Measurements from ENCODE around the gene LBR. TPM values are rescaled to one million over a fixed set of nuclear protein-coding genes. Genes with fewer than 3 reads are reported as not detected.

Gene LBR
- polyA plus RNA-seq, 1 donor (not counting 4 experiments of a cell fraction or from before 2014, with no cell fraction given), result 30.5 TPM

DNA sequence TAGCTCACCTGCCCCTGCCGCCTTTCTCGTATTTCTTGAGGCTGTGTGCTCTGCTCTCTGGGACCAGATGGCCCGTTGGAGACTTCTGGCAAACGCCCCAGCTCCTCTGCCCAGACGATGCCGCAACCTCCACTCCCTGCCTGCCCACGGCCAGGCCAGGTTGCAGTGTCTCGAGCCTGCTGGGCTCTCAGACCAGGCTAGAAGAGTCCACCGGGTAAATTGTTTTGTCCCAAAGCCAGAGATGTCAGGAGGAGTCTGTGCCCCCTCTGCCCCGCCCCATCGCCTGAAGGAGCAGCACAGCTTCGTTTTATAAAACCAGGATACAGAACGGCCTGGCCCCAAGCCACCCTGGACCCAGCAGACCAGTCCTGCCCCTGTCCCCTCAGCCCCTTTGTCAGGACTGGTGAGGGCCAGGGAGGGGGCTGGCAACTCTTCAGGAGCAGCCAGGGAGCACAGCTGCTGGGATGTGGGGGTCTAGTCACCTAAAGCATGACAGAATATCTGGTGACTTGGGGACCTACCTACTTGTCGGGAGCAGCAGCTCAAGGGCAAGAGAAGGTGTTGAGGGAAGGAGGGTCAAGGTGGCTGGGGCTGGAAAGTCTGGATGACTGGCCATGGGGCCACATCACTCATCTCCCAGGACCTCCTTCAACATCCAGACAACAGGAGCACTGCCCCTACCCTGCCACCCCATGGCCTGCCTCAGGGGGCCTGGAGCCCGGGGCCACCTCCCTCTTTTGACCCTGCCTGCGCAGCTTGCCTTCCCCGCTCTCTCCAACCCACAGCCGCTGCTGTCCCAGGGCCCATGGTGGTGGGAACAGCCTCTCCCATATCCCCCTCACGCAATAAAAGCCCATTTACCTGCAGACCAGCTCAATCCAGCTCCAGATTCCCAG, 33.9 kb upstream of the LBR start:
- H2AFZ ChIP-seq (ENCODE audit: control insufficient read depth, low read length), result no peak overlapping the region
- TF ChIP-seq, protein P1, sequence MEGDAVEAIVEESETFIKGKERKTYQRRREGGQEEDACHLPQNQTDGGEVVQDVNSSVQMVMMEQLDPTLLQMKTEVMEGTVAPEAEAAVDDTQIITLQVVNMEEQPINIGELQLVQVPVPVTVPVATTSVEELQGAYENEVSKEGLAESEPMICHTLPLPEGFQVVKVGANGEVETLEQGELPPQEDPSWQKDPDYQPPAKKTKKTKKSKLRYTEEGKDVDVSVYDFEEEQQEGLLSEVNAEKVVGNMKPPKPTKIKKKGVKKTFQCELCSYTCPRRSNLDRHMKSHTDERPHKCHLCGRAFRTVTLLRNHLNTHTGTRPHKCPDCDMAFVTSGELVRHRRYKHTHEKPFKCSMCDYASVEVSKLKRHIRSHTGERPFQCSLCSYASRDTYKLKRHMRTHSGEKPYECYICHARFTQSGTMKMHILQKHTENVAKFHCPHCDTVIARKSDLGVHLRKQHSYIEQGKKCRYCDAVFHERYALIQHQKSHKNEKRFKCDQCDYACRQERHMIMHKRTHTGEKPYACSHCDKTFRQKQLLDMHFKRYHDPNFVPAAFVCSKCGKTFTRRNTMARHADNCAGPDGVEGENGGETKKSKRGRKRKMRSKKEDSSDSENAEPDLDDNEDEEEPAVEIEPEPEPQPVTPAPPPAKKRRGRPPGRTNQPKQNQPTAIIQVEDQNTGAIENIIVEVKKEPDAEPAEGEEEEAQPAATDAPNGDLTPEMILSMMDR (optimal IDR thresholded peaks at IDR 0.05 in 1 of 3, IDR thresholded peaks at IDR 0.05 in 1 of 3, conservative IDR thresholded peaks at IDR 0.05 in 1 of 3; ENCODE audit: extremely low read depth in 1 of 3, insufficient read depth in 2 of 3, low read length in 3 of 3), result no peak
- no peak for TF ChIP-seq EZH2 (IDR thresholded peaks at IDR 0.05; ENCODE audit: low read length)
- no peaks in the 10 kb centered on the region for H3K79me2 ChIP-seq (ENCODE audit: control insufficient read depth, insufficient read depth, low read length)
- peaks cover 34% of the 10 kb centered on the region for H3K4me1 ChIP-seq (ENCODE audit: control insufficient read depth, extremely low read depth, insufficient read depth, low read length)
- no peak overlapping the region for H3K4me3 ChIP-seq (ENCODE audit: control insufficient read depth in 2 of 3, extremely low read depth in 1 of 3, insufficient read depth in 2 of 3, low read depth in 1 of 3, low read length in 3 of 3)
- dilution Hi-C loops (cut with MboI; ENCODE audit: extremely low pct_ligation_motif_present, low sequenced_read_pairs), result loop anchor here (25.0 kb wide), 1 partner anchor 526 kb away; the partner anchor contains the start of gene SDE2
- H3K27ac ChIP-seq (ENCODE audit: control insufficient read depth, insufficient read depth, low read length), result no peak overlapping the region
- H3K9ac ChIP-seq (ENCODE audit: control insufficient read depth, extremely low read depth, insufficient read depth, low read length), result no peak overlapping the region
- DNase-seq (ENCODE audit: low read depth, low spot score) (no peak), FAIRE-seq (no peak)
- H3K9me1 ChIP-seq (ENCODE audit: control insufficient read depth, extremely low read depth, insufficient read depth, low read length), result no peaks in the 10 kb centered on the region
- H3K9me3 ChIP-seq (ENCODE audit: control insufficient read depth, low read depth, low read length), result no peaks in the 10 kb centered on the region
- H3K27me3 ChIP-seq (ENCODE audit: control insufficient read depth, extremely low read depth, insufficient read depth, low read length), result no peaks in the 10 kb centered on the region
- no peaks in the 10 kb centered on the region for H3K36me3 ChIP-seq (ENCODE audit: control insufficient read depth in 2 of 2, extremely low read depth in 1 of 2, insufficient read depth in 2 of 2, low read length in 2 of 2)
- no peaks in the 10 kb centered on the region for H4K20me1 ChIP-seq (ENCODE audit: control insufficient read depth, extremely low read depth, insufficient read depth, low read length)
- no peak overlapping the region for H3K4me2 ChIP-seq (ENCODE audit: control insufficient read depth, extremely low read depth, insufficient read depth, low read depth, low read length)

DNA sequence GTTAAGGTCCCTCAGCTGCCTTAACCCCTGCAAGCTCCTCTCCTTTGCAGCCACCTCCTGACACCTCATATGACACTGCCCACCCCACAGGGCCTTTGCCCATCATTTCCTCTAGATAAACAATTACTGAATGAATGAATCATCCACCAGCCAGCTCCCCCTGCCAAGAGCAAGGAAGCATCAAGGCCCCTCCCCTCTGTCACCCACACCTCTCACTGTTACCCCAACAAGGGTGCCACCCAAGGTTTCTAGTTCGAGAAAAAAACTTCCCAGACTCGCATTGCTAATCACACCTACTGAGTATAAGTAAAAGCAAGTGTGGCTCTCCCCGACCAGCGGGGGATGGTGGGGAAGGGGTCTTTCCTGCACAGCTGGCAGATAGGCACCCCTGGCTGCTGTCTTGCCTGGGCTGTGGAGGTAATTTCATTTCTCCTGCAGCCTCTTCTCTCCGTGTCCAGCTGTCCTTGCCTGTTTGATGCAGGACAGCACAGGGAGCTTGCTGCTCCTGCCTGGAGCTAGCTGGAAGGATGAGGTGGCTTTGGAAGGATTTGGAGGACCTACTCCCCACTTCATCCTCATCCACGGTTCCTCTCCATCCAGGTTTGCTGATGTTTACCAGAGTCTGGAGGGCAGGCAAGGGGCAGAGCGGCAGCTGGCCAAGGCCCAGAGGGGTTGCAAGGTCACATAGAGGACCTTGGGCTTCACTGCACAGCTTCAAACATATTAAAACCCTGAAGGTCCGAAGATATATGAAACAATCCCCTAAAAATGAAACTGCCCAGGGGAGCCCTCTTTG, 33.1 kb upstream of the LBR start:
- Histone ChIP-seq H3K79me2 (ENCODE audit: control insufficient read depth, insufficient read depth, low read length) (no peaks in the 10 kb centered on the region), H3K9me3 (ENCODE audit: control insufficient read depth, low read depth, low read length) (no peaks in the 10 kb centered on the region), H3K4me2 (ENCODE audit: control insufficient read depth, extremely low read depth, insufficient read depth, low read depth, low read length) (peak overlapping the region; percentile 6), H3K9me1 (ENCODE audit: control insufficient read depth, extremely low read depth, insufficient read depth, low read length) (no peaks in the 10 kb centered on the region), H3K4me3 (ENCODE audit: control insufficient read depth in 2 of 3, extremely low read depth in 1 of 3, insufficient read depth in 2 of 3, low read depth in 1 of 3, low read length in 3 of 3) (no peak overlapping the region), H3K27ac (ENCODE audit: control insufficient read depth, insufficient read depth, low read length) (no peak overlapping the region), H3K27me3 (ENCODE audit: control insufficient read depth, extremely low read depth, insufficient read depth, low read length) (no peaks in the 10 kb centered on the region), H3K9ac (ENCODE audit: control insufficient read depth, extremely low read depth, insufficient read depth, low read length) (no peak overlapping the region), H2AFZ (ENCODE audit: control insufficient read depth, low read length) (no peak overlapping the region), H4K20me1 (ENCODE audit: control insufficient read depth, extremely low read depth, insufficient read depth, low read length) (no peaks in the 10 kb centered on the region), H3K36me3 (ENCODE audit: control insufficient read depth in 2 of 2, extremely low read depth in 1 of 2, insufficient read depth in 2 of 2, low read length in 2 of 2) (no peaks in the 10 kb centered on the region), H3K4me1 (ENCODE audit: control insufficient read depth, extremely low read depth, insufficient read depth, low read length) (peaks cover 34% of the 10 kb centered on the region)
- dilution Hi-C loops (cut with MboI; ENCODE audit: extremely low pct_ligation_motif_present, low sequenced_read_pairs), result loop anchor here (25.0 kb wide), 1 partner anchor 526 kb away; the partner anchor contains the start of gene SDE2
- TF ChIP-seq, protein P1 (optimal IDR thresholded peaks at IDR 0.05 in 1 of 3, IDR thresholded peaks at IDR 0.05 in 1 of 3, conservative IDR thresholded peaks at IDR 0.05 in 1 of 3; ENCODE audit: extremely low read depth in 1 of 3, insufficient read depth in 2 of 3, low read length in 3 of 3), result no peak
- TF ChIP-seq EZH2 (IDR thresholded peaks at IDR 0.05; ENCODE audit: low read length), result no peak
- DNase-seq (ENCODE audit: low read depth, low spot score) (no peak), FAIRE-seq (no peak)
